Lung (tissue), 12 donors: ENCODE data around the gene ATP10A. TPM values are rescaled to one million over a fixed set of nuclear protein-coding genes. Genes with fewer than 3 reads are reported as not detected.

Source experiments
- ATAC-seq: fragments of 200-7000 bp; cut with Tn5 transposase; one replicate; pipeline ENCODE4 v1.9.1; 2020; ENCODE audit warnings: moderate number of reproducible peaks; ENCODE audit not compliant: insufficient read depth, low FRiP score
- DNase-seq, 3 donors: peaks; one replicate each; pipeline ENCODE4 v3.0.0-alpha.2; 2013 to 2017
- H3K27ac ChIP-seq, 2 donors: one replicate each; pipeline ENCODE4 v1.5.1; 2013; ENCODE audit warnings: mild to moderate bottlenecking in 2 of 2, moderate library complexity in 2 of 2, control low read depth in 1 of 2, inconsistent platforms in 1 of 2, low read depth in 1 of 2, low read length in 1 of 2
- H3K27me3 ChIP-seq, 3 donors: one replicate each; pipeline ENCODE4 v1.5.1; 2013; ENCODE audit warnings: low read length in 2 of 3; ENCODE audit not compliant: control insufficient read depth in 3 of 3, insufficient read depth in 3 of 3
- H3K36me3 ChIP-seq, 4 donors: one replicate each; pipeline ENCODE4 v1.5.1; 2013; ENCODE audit warnings: low read length in 4 of 4, mild to moderate bottlenecking in 1 of 4, moderate library complexity in 1 of 4; ENCODE audit not compliant: control insufficient read depth in 4 of 4, insufficient read depth in 4 of 4
- H3K4me1 ChIP-seq, 5 donors: one replicate each; pipeline ENCODE4 v1.5.1; 2013; ENCODE audit warnings: low read length in 5 of 5, mild to moderate bottlenecking in 2 of 5, moderate library complexity in 1 of 5; ENCODE audit not compliant: control insufficient read depth in 5 of 5, insufficient read depth in 5 of 5
- H3K4me3 ChIP-seq: one replicate; pipeline ENCODE4 v1.5.1; 2013; ENCODE audit warnings: mild to moderate bottlenecking, control low read depth, moderate library complexity
- H3K9ac ChIP-seq, 2 donors: one replicate each; pipeline ENCODE4 v1.5.1; 2013; ENCODE audit warnings: low read length in 2 of 2, control low read depth in 1 of 2; ENCODE audit not compliant: insufficient read depth in 1 of 2
- H3K9me3 ChIP-seq, 4 donors: one replicate each; pipeline ENCODE4 v1.5.1; 2013; ENCODE audit warnings: low read length in 3 of 4, mild to moderate bottlenecking in 1 of 4, moderate library complexity in 1 of 4; ENCODE audit not compliant: control insufficient read depth in 4 of 4, insufficient read depth in 3 of 4
- WGBS, 2 donors: extraction: QIAGEN DNeasy Blood & Tissue Kit; methylation state at CpG; one replicate each; pipeline ENCODE4 v1.1.7; 2013; 5-methylcytosine and 5-hydroxymethylcytosine counted together
- polyA plus RNA-seq, 2 donors: library from polyadenylated mRNA; stranded (reverse); fragments of 200-250 nt; gene quantifications; one replicate each; pipeline ENCODE4 v1.2.1, GENCODE V29; 2013
- total RNA-seq, 2 donors: library from RNA; depleted of rRNA in 1 of 2; stranded (reverse); fragments of >200 nt in 1 of 2; gene quantifications; one replicate each; pipeline ENCODE4 v1.2.1, GENCODE V29; 2014 to 2021
- TF ChIP-seq, protein P1 (sequence below): IDR thresholded peaks from 2 replicates; pipeline ENCODE4 v1.5.1; 2012; ENCODE audit warnings: mild to moderate bottlenecking; ENCODE audit errors: control extremely low read depth, extremely low read depth
- donor health status: control.
- donor health status: control.
- donor health status: Bipolar disorder and iron deficiency.
- donor health status: healthy.
- donor health status: DM: yes; HTN: yes; CAD: no.

ATP10A gene
- total and polyA plus RNA-seq, 4 donors: 4.5 to 33.7 (median 6.2) TPM

GRCh38 chr15:25724899-25725298 is 138.2 kb downstream of the ATP10A start:
- Histone ChIP-seq H3K27me3 (no peaks in the 10 kb centered on the region), H3K9me3 (no peaks in the 10 kb centered on the region), H3K36me3 (peaks cover 0 to 8% (median 0%) of the 10 kb centered on the region in 4 donors), H3K9ac (no peak overlapping the region), H3K4me1 (peaks cover 0 to 2% (median 0%) of the 10 kb centered on the region in 5 donors), H3K4me3 (no peak overlapping the region), H3K27ac (no peak overlapping the region)
- DNase-seq (no peak), ATAC-seq (no peak)
- WGBS, 2 donors: 92 to 98% methylated on average over 7 of the region's 7 CpGs
- TF ChIP-seq, protein P1, sequence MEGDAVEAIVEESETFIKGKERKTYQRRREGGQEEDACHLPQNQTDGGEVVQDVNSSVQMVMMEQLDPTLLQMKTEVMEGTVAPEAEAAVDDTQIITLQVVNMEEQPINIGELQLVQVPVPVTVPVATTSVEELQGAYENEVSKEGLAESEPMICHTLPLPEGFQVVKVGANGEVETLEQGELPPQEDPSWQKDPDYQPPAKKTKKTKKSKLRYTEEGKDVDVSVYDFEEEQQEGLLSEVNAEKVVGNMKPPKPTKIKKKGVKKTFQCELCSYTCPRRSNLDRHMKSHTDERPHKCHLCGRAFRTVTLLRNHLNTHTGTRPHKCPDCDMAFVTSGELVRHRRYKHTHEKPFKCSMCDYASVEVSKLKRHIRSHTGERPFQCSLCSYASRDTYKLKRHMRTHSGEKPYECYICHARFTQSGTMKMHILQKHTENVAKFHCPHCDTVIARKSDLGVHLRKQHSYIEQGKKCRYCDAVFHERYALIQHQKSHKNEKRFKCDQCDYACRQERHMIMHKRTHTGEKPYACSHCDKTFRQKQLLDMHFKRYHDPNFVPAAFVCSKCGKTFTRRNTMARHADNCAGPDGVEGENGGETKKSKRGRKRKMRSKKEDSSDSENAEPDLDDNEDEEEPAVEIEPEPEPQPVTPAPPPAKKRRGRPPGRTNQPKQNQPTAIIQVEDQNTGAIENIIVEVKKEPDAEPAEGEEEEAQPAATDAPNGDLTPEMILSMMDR: no peak

DNA sequence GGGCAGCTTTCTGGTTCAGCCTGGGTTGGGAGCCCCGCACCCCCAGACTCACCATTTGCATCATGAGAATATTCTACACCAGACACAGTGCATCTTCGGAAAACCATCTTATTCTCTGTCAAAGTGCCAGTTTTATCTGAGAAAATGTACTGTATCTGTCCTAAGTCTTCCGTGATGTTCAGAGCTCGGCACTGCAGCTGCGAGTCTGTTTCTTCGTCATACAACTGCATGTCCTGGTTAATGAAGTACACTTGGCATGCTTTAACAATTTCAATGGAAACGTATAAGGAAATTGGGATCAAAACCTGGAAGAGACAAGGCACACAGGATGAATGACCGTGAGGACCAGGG is 141.5 kb downstream of the ATP10A start:
- TF ChIP-seq, protein P1: no peak
- Histone ChIP-seq H3K36me3 (peaks cover 0 to 15% (median 0%) of the 10 kb centered on the region in 4 donors), H3K9me3 (no peaks in the 10 kb centered on the region), H3K4me1 (peaks cover 0 to 4% (median 0%) of the 10 kb centered on the region in 5 donors), H3K9ac (no peak overlapping the region), H3K27me3 (no peaks in the 10 kb centered on the region), H3K4me3 (no peak overlapping the region), H3K27ac (no peak overlapping the region)
- ATAC-seq (no peak), DNase-seq (no peak)
- 88 to 90% methylated on average over 8 of the region's 8 CpGs for WGBS, 2 donors

DNA sequence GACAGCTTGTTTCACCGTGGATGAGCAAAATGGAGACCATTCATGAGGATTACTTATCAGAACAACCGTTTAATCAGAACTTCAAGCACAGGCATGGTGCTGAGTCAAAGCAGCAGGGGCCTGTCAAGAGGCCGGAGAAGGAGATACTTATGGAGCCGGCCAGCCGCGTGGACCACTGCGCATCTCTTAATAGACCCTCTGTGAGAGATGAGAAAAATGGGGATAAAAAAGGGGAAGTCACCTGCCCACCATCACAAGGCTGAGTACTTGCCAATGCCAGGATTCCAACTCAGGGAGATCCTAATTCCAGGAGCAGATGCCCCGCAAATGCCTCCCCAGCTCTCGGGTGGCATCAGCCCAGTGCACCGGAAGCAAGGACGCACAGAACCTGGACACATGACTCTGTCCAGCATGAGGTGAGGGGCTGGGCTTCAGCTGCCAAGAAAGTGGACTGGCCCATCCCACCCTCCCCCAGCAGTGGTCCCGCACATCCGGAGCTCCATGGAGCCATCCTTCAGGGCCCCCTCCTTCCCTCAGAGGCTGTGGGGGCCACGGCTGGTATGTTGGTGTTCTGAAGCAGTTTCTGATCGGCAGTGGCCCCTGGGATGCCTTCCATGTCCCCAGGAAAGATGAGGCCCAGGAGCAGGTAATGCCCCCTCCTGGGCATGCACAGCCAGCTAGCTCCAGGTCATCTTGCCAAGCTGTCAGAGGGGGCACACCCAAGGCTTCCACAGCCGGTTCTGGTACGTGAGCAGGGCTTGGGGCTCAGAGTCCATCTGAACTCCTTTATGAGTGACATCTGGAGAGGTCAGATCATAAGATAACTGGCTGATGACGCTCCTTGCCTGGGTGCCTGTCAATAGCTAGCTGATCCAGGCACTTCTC is 143.8 kb downstream of the ATP10A start:
- no peak for DNase-seq
- H3K4me1 ChIP-seq: peaks cover 0 to 4% (median 0%) of the 10 kb centered on the region in 5 donors
- TF ChIP-seq, protein P1: no peak

More for the DNA sequence above, 143.8 kb downstream of the ATP10A start:
- Histone ChIP-seq H3K36me3 (peaks cover 0 to 12% (median 0%) of the 10 kb centered on the region in 4 donors), H3K9ac (no peak overlapping the region), H3K4me3 (no peak overlapping the region), H3K27ac (no peak overlapping the region), H3K9me3 (no peaks in the 10 kb centered on the region), H3K27me3 (no peaks in the 10 kb centered on the region)
- ATAC-seq: no peak
- 86 to 87% methylated on average over 18 of the region's 18 CpGs for WGBS, 2 donors
